ENCODE results near the gene IDH3G. TPM values are rescaled to one million over a fixed set of nuclear protein-coding genes. Genes with fewer than 3 reads are reported as not detected.
A peak's percentile ranks its signal among the peaks of the same experiment; 100 is the strongest.

The IDH3G gene
- polyA plus RNA-seq, 1 donor (not counting 4 experiments of a cell fraction or from before 2014, with no cell fraction given): 44.7 TPM

GRCh38 chrX:153830640-153831428 is 36.7 kb upstream of the IDH3G start:
- no peak for DNase-seq (ENCODE audit: low read depth, low spot score)
- Histone ChIP-seq H3K9ac (ENCODE audit: control insufficient read depth, extremely low read depth, insufficient read depth, low read length) (no peak overlapping the region), H2AFZ (ENCODE audit: control insufficient read depth, low read length) (no peak overlapping the region), H4K20me1 (ENCODE audit: control insufficient read depth, extremely low read depth, insufficient read depth, low read length) (no peaks in the 10 kb centered on the region), H3K27ac (ENCODE audit: control insufficient read depth, insufficient read depth, low read length) (no peak overlapping the region), H3K9me3 (ENCODE audit: control insufficient read depth, low read depth, low read length) (no peaks in the 10 kb centered on the region), H3K4me1 (ENCODE audit: control insufficient read depth, extremely low read depth, insufficient read depth, low read length) (no peaks in the 10 kb centered on the region), H3K4me2 (ENCODE audit: control insufficient read depth, extremely low read depth, insufficient read depth, low read depth, low read length) (no peak overlapping the region), H3K27me3 (ENCODE audit: control insufficient read depth, extremely low read depth, insufficient read depth, low read length) (peaks cover 46% of the 10 kb centered on the region), H3K9me1 (ENCODE audit: control insufficient read depth, extremely low read depth, insufficient read depth, low read length) (no peaks in the 10 kb centered on the region), H3K79me2 (ENCODE audit: control insufficient read depth, insufficient read depth, low read length) (no peaks in the 10 kb centered on the region), H3K36me3 (ENCODE audit: control insufficient read depth in 2 of 2, extremely low read depth in 1 of 2, insufficient read depth in 2 of 2, low read length in 2 of 2) (no peaks in the 10 kb centered on the region), H3K4me3 (ENCODE audit: control insufficient read depth in 2 of 3, extremely low read depth in 1 of 3, insufficient read depth in 2 of 3, low read depth in 1 of 3, low read length in 3 of 3) (no peak overlapping the region)
- FAIRE-seq: no peak
- TF ChIP-seq CTCF (optimal IDR thresholded peaks at IDR 0.05 in 1 of 3, IDR thresholded peaks at IDR 0.05 in 1 of 3, conservative IDR thresholded peaks at IDR 0.05 in 1 of 3; ENCODE audit: extremely low read depth in 1 of 3, insufficient read depth in 2 of 3, low read length in 3 of 3): no peak
- peak; percentile 77 for TF ChIP-seq EZH2 (IDR thresholded peaks at IDR 0.05; ENCODE audit: low read length)
- dilution Hi-C loops (cut with MboI; ENCODE audit: extremely low pct_ligation_motif_present, low sequenced_read_pairs): no loop called here

- no peak for TF ChIP-seq CTCF (optimal IDR thresholded peaks at IDR 0.05 in 1 of 3, IDR thresholded peaks at IDR 0.05 in 1 of 3, conservative IDR thresholded peaks at IDR 0.05 in 1 of 3; ENCODE audit: extremely low read depth in 1 of 3, insufficient read depth in 2 of 3, low read length in 3 of 3)
- peak; percentile 74 for TF ChIP-seq EZH2 (IDR thresholded peaks at IDR 0.05; ENCODE audit: low read length)
- Histone ChIP-seq H3K27me3 (ENCODE audit: control insufficient read depth, extremely low read depth, insufficient read depth, low read length) (peaks cover 46% of the 10 kb centered on the region), H2AFZ (ENCODE audit: control insufficient read depth, low read length) (no peak within 1 kb of the TSS), H3K9me1 (ENCODE audit: control insufficient read depth, extremely low read depth, insufficient read depth, low read length) (no peaks in the 10 kb centered on the region), H4K20me1 (ENCODE audit: control insufficient read depth, extremely low read depth, insufficient read depth, low read length) (no peaks in the 10 kb centered on the region), H3K4me3 (ENCODE audit: control insufficient read depth in 2 of 3, extremely low read depth in 1 of 3, insufficient read depth in 2 of 3, low read depth in 1 of 3, low read length in 3 of 3) (no peak within 1 kb of the TSS), H3K9ac (ENCODE audit: control insufficient read depth, extremely low read depth, insufficient read depth, low read length) (no peak within 1 kb of the TSS), H3K4me1 (ENCODE audit: control insufficient read depth, extremely low read depth, insufficient read depth, low read length) (no peaks in the 10 kb centered on the region), H3K9me3 (ENCODE audit: control insufficient read depth, low read depth, low read length) (no peaks in the 10 kb centered on the region), H3K79me2 (ENCODE audit: control insufficient read depth, insufficient read depth, low read length) (no peaks in the 10 kb centered on the region), H3K36me3 (ENCODE audit: control insufficient read depth in 2 of 2, extremely low read depth in 1 of 2, insufficient read depth in 2 of 2, low read length in 2 of 2) (no peaks in the 10 kb centered on the region), H3K27ac (ENCODE audit: control insufficient read depth, insufficient read depth, low read length) (no peak within 1 kb of the TSS), H3K4me2 (ENCODE audit: control insufficient read depth, extremely low read depth, insufficient read depth, low read depth, low read length) (no peak within 1 kb of the TSS)
- dilution Hi-C loops (cut with MboI; ENCODE audit: extremely low pct_ligation_motif_present, low sequenced_read_pairs): no loop called here
- DNase-seq (ENCODE audit: low read depth, low spot score): no peak
- FAIRE-seq: no peak
Measured at GRCh38 chrX:153829799-153830639, 35.8 kb upstream of the IDH3G start, which contains the start of gene PDZD4. PDZD4 (minus strand) TSS chrX:153830544; CDS start chrX:153830298, 246 bp downstream.
